DND-41 (cell line): ENCODE results near the gene CSF3R.

ENCODE experiments used
- EZH2 ChIP-seq: IDR thresholded peaks from 3 replicates; pipeline ENCODE4 v1.6.1; 2012; ENCODE audit warnings: borderline replicate concordance, low read depth, mild to moderate bottlenecking, moderate library complexity, low read length, inconsistent platforms; ENCODE audit not compliant: severe bottlenecking
- TF ChIP-seq, protein P1 (sequence below): IDR thresholded peaks from 2 replicates; pipeline ENCODE4 v1.5.1; 2012; ENCODE audit warnings: borderline replicate concordance, low read length, moderate library complexity, mild to moderate bottlenecking; ENCODE audit not compliant: poor library complexity, severe bottlenecking; ENCODE audit errors: extremely low read depth

DNA sequence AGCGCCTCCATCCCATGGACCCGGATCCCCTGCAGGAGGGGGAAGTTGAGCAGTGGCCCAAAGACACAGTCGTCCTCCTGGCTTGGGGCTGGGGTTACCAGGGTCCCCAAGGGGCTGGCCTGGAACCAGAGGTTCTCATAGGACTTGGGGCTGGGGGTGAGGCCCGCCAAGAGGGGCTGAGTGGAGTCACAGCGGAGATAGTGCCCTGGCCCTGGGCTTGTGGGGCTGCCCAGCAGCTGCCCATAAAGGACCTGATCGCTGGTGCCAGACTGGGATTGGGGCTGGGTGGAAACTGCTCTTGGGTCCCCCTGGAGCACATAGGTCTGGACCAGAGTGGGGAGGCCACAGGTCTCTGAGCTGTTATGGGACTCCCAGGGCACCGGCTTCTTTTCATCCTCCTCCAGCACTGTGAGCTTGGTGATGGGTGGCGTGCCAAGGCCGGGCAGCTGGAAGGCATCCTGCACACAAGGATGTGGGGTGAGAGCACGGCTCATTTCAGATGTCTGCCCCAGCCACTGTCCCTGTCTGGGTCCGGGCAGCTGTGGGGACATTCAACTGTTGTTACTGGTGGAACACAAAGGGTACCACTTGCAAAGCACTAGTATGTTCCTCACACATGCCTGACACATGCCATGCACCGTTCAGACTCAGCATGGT lies 16.2 kb downstream of the CSF3R start:
- TF ChIP-seq, protein P1, sequence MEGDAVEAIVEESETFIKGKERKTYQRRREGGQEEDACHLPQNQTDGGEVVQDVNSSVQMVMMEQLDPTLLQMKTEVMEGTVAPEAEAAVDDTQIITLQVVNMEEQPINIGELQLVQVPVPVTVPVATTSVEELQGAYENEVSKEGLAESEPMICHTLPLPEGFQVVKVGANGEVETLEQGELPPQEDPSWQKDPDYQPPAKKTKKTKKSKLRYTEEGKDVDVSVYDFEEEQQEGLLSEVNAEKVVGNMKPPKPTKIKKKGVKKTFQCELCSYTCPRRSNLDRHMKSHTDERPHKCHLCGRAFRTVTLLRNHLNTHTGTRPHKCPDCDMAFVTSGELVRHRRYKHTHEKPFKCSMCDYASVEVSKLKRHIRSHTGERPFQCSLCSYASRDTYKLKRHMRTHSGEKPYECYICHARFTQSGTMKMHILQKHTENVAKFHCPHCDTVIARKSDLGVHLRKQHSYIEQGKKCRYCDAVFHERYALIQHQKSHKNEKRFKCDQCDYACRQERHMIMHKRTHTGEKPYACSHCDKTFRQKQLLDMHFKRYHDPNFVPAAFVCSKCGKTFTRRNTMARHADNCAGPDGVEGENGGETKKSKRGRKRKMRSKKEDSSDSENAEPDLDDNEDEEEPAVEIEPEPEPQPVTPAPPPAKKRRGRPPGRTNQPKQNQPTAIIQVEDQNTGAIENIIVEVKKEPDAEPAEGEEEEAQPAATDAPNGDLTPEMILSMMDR: no peak
- no peak for TF ChIP-seq EZH2
